ENCODE measurements around the gene ALK. TPM values are rescaled to one million over a fixed set of nuclear protein-coding genes. Genes with fewer than 3 reads are reported as not detected.

ALK gene
- total RNA-seq, 1 experiment from 2014 or later = 14.7 TPM

GRCh38 chr2:29579495-29580169 lies 341.8 kb downstream of the ALK start:
- TF ChIP-seq EZH2 (IDR thresholded peaks at IDR 0.05; ENCODE audit: borderline replicate concordance, low read depth, low read length, poor library complexity, severe bottlenecking) = no peak
- CTCF ChIA-PET = no interaction called here
- Histone ChIP-seq H3K9me3 (ENCODE audit: low read depth, low read length, poor library complexity, severe bottlenecking) (no peaks in the 10 kb centered on the region), H3K36me3 (ENCODE audit: insufficient read depth, low read length, poor library complexity, severe bottlenecking) (no peaks in the 10 kb centered on the region), H3K27me3 (replicated peaks; ENCODE audit: insufficient read depth, low read depth, low read length, poor library complexity) (no peaks in the 10 kb centered on the region), H3K4me1 (ENCODE audit: insufficient read depth, low read length, poor library complexity, severe bottlenecking) (no peaks in the 10 kb centered on the region), H3K4me3 (ENCODE audit: low read depth, low read length, poor library complexity, severe bottlenecking) (no peak overlapping the region), H3K27ac (ENCODE audit: low read depth, low read length, poor library complexity, severe bottlenecking) (no peak overlapping the region)
- intact Hi-C loops (cut with micrococcal nuclease; ENCODE audit: unreplicated experiment) = no loop called here
- no TSS peak for BruUV-seq (replicated peaks)
- POLR2A ChIA-PET (ENCODE audit: low non-redundant PET) = no interaction called here
- no peak for DNase-seq (ENCODE audit: low spot score)

GRCh38 chr2:29578084-29578598 lies 343.2 kb downstream of the ALK start:
- ChIA-PET CTCF (no interaction called here), POLR2A (ENCODE audit: low non-redundant PET) (no interaction called here)
- TF ChIP-seq, protein P1, sequence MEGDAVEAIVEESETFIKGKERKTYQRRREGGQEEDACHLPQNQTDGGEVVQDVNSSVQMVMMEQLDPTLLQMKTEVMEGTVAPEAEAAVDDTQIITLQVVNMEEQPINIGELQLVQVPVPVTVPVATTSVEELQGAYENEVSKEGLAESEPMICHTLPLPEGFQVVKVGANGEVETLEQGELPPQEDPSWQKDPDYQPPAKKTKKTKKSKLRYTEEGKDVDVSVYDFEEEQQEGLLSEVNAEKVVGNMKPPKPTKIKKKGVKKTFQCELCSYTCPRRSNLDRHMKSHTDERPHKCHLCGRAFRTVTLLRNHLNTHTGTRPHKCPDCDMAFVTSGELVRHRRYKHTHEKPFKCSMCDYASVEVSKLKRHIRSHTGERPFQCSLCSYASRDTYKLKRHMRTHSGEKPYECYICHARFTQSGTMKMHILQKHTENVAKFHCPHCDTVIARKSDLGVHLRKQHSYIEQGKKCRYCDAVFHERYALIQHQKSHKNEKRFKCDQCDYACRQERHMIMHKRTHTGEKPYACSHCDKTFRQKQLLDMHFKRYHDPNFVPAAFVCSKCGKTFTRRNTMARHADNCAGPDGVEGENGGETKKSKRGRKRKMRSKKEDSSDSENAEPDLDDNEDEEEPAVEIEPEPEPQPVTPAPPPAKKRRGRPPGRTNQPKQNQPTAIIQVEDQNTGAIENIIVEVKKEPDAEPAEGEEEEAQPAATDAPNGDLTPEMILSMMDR (conservative IDR thresholded peaks at IDR 0.05; ENCODE audit: low read depth, low read length) = no peak
- TF ChIP-seq EZH2 (IDR thresholded peaks at IDR 0.05; ENCODE audit: borderline replicate concordance, low read depth, low read length, poor library complexity, severe bottlenecking) = no peak
- no TSS peak for BruUV-seq (replicated peaks)
- H3K9me3 ChIP-seq (ENCODE audit: low read depth, low read length, poor library complexity, severe bottlenecking) = no peaks in the 10 kb centered on the region
- H3K36me3 ChIP-seq (ENCODE audit: insufficient read depth, low read length, poor library complexity, severe bottlenecking) = no peaks in the 10 kb centered on the region
- H3K4me3 ChIP-seq (ENCODE audit: low read depth, low read length, poor library complexity, severe bottlenecking) = no peak overlapping the region
- H3K27ac ChIP-seq (ENCODE audit: low read depth, low read length, poor library complexity, severe bottlenecking) = no peak overlapping the region
- no peaks in the 10 kb centered on the region for H3K4me1 ChIP-seq (ENCODE audit: insufficient read depth, low read length, poor library complexity, severe bottlenecking)
- H3K27me3 ChIP-seq (replicated peaks; ENCODE audit: insufficient read depth, low read depth, low read length, poor library complexity) = no peaks in the 10 kb centered on the region
- no peak for DNase-seq (ENCODE audit: low spot score)
- intact Hi-C loops (cut with micrococcal nuclease; ENCODE audit: unreplicated experiment) = no loop called here

DNA sequence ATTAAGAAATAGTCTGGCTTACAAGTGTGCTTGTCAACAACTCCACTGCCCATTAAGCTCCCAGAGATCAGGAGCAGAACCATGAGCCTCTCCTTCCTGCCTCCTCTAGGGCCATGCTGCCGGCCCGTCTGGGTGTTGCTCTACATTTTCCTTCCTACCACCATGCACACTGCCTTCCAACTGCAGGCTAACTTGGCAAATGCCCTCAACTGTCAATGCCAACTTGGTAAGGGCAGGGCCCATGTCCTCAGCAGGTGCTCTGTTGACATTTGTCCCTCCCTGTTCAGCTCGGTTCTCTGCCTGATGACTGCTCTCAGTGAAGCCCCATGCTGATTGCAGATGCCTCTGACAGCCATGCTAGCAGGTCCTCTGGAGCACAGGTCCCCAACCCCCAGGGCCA lies 345.2 kb downstream of the ALK start:
- Histone ChIP-seq H3K27ac (ENCODE audit: low read depth, low read length, poor library complexity, severe bottlenecking) (no peak overlapping the region), H3K36me3 (ENCODE audit: insufficient read depth, low read length, poor library complexity, severe bottlenecking) (no peaks in the 10 kb centered on the region), H3K27me3 (replicated peaks; ENCODE audit: insufficient read depth, low read depth, low read length, poor library complexity) (no peaks in the 10 kb centered on the region), H3K4me1 (ENCODE audit: insufficient read depth, low read length, poor library complexity, severe bottlenecking) (no peaks in the 10 kb centered on the region), H3K9me3 (ENCODE audit: low read depth, low read length, poor library complexity, severe bottlenecking) (no peaks in the 10 kb centered on the region), H3K4me3 (ENCODE audit: low read depth, low read length, poor library complexity, severe bottlenecking) (no peak overlapping the region)
- ChIA-PET POLR2A (ENCODE audit: low non-redundant PET) (no interaction called here), CTCF (no interaction called here)
- TF ChIP-seq, protein P1 (conservative IDR thresholded peaks at IDR 0.05; ENCODE audit: low read depth, low read length) = no peak
- no peak for TF ChIP-seq EZH2 (IDR thresholded peaks at IDR 0.05; ENCODE audit: borderline replicate concordance, low read depth, low read length, poor library complexity, severe bottlenecking)
- intact Hi-C loops (cut with micrococcal nuclease; ENCODE audit: unreplicated experiment) = no loop called here
- no TSS peak for BruUV-seq (replicated peaks)
- no peak for DNase-seq (ENCODE audit: low spot score)

Data from A673 (cell line).